PC-3 (cell line): Measurements from ENCODE around the gene DNAH3.

Experiments used
- CTCF ChIP-seq: fragments of 300-600 bp; sonication (generic); conservative IDR thresholded peaks from 2 replicates; pipeline ENCODE4 v1.5.1; 2017; ENCODE audit warnings: antibody characterized with exemption, low read depth, mild to moderate bottlenecking, low read length
- EZH2 ChIP-seq: fragments of 300-600 bp; sonication (generic); IDR thresholded peaks from one replicate; pipeline ENCODE4 v1.6.1; 2017; ENCODE audit warnings: antibody characterized with exemption, mild to moderate bottlenecking, low read length; ENCODE audit not compliant: unreplicated experiment
- EZH2phosphoT487 ChIP-seq: fragments of 300-600 bp; sonication (generic); IDR thresholded peaks from 2 replicates; pipeline ENCODE4 v1.6.1; 2018; ENCODE audit warnings: mild to moderate bottlenecking, antibody characterized with exemption, low read length, borderline replicate concordance

GRCh38 chr16:20937736-20938135 is 212.9 kb downstream of the DNAH3 start:
- TF ChIP-seq EZH2phosphoT487 (no peak), EZH2 (no peak), CTCF (no peak)
